Liver (tissue), 9 donors: ENCODE measurements around the gene BAHCC1. TPM values are rescaled to one million over a fixed set of nuclear protein-coding genes. Genes with fewer than 3 reads are reported as not detected.

Experiments used
- DNase-seq: peaks from one replicate; pipeline ENCODE4 v3.0.0-alpha.2; 2017; ENCODE audit warnings: low spot score
- H3K27ac ChIP-seq, 2 donors: one replicate each; pipeline ENCODE4 v1.7.0; 2013; ENCODE audit warnings: inconsistent platforms in 2 of 2, low read length in 2 of 2, control low read depth in 1 of 2, low read depth in 1 of 2, mild to moderate bottlenecking in 1 of 2
- H3K27me3 ChIP-seq, 4 donors: one replicate each; pipeline versions ENCODE4 v1.6.1 to v1.7.0; 2013; ENCODE audit warnings: low read length in 3 of 4, inconsistent platforms in 1 of 4, mild to moderate bottlenecking in 1 of 4, moderate library complexity in 1 of 4; ENCODE audit not compliant: control insufficient read depth in 4 of 4, insufficient read depth in 4 of 4
- H3K36me3 ChIP-seq, 4 donors: one replicate each; pipeline versions ENCODE4 v1.6.1 to v1.7.0; 2013; ENCODE audit warnings: low read length in 3 of 4, mild to moderate bottlenecking in 3 of 4, low read depth in 1 of 4, moderate library complexity in 1 of 4; ENCODE audit not compliant: control insufficient read depth in 4 of 4, insufficient read depth in 3 of 4
- H3K4me1 ChIP-seq, 4 donors: one replicate each; pipeline versions ENCODE4 v1.6.1 to v1.7.0; 2013; ENCODE audit warnings: low read length in 3 of 4, mild to moderate bottlenecking in 3 of 4, moderate library complexity in 1 of 4; ENCODE audit not compliant: control insufficient read depth in 4 of 4, insufficient read depth in 4 of 4
- H3K4me3 ChIP-seq, 3 donors: one replicate each; pipeline versions ENCODE4 v1.6.1 to v1.7.0; 2013; ENCODE audit warnings: low read length in 3 of 3, control low read depth in 1 of 3, low read depth in 1 of 3, mild to moderate bottlenecking in 1 of 3
- H3K9ac ChIP-seq, 2 donors: one replicate each; pipeline ENCODE4 v1.7.0; 2013; ENCODE audit warnings: low read length in 2 of 2, mild to moderate bottlenecking in 2 of 2, moderate library complexity in 2 of 2, control low read depth in 1 of 2, low read depth in 1 of 2
- H3K9me3 ChIP-seq, 4 donors: one replicate each; pipeline versions ENCODE4 v1.6.1 to v1.7.0; 2013; ENCODE audit warnings: low read length in 3 of 4; ENCODE audit not compliant: control insufficient read depth in 4 of 4
- EGR1 ChIP-seq, 2 donors: IDR thresholded peaks; 2 replicates each; pipeline ENCODE4 v1.6.1; 2016 to 2018; ENCODE audit warnings: antibody characterized with exemption in 2 of 2, low read depth in 2 of 2
- FOXA1 ChIP-seq: IDR thresholded peaks from 2 replicates; pipeline ENCODE4 v1.6.1; 2016; ENCODE audit warnings: antibody characterized with exemption
- GABPA ChIP-seq, 2 donors: IDR thresholded peaks in 1 of 2; conservative IDR thresholded peaks in 1 of 2; 2 replicates each; pipeline ENCODE4 v1.6.1; 2016; ENCODE audit warnings: antibody characterized with exemption in 2 of 2, mild to moderate bottlenecking in 1 of 2, moderate library complexity in 1 of 2
- HNF4A ChIP-seq, 2 donors: conservative IDR thresholded peaks; 2 replicates each; pipeline ENCODE4 v1.6.1; 2016; ENCODE audit warnings: antibody characterized with exemption in 2 of 2, mild to moderate bottlenecking in 2 of 2
- NR2F2 ChIP-seq: IDR thresholded peaks from 2 replicates; pipeline ENCODE4 v1.6.1; 2016; ENCODE audit warnings: antibody characterized with exemption
- RAD21 ChIP-seq, 2 donors: IDR thresholded peaks; 2 replicates each; pipeline ENCODE4 v1.6.1; 2016; ENCODE audit warnings: antibody characterized with exemption in 2 of 2, mild to moderate bottlenecking in 2 of 2
- RXRA ChIP-seq, 2 donors: IDR thresholded peaks; 2 replicates each; pipeline ENCODE4 v1.6.1; 2017 to 2018; ENCODE audit warnings: antibody characterized with exemption in 2 of 2, mild to moderate bottlenecking in 1 of 2
- TAF1 ChIP-seq: conservative IDR thresholded peaks from 2 replicates; pipeline ENCODE4 v1.6.1; 2016; ENCODE audit warnings: antibody characterized with exemption, mild to moderate bottlenecking
- WGBS: extraction: QIAGEN DNeasy Blood & Tissue Kit; methylation state at CpG from one replicate; pipeline ENCODE4 v1.1.7; 2013; 5-methylcytosine and 5-hydroxymethylcytosine counted together
- polyA plus RNA-seq, 2 donors: library from polyadenylated mRNA; stranded (reverse) in 1 of 2; unstranded in 1 of 2; fragments of 200-250 nt in 1 of 2; fragments of >200 nt in 1 of 2; fragmentation: Nextera tagmentation in 1 of 2; extraction: Ambion mirVana in 1 of 2; gene quantifications; one replicate each; pipeline versions ENCODE4 v1.2.1 to v1.2.3, GENCODE V29; 2013 to 2015
- total RNA-seq, 2 donors: library from RNA; depleted of rRNA; stranded (reverse); fragments of >200 nt; gene quantifications; one replicate each; pipeline ENCODE4 v1.2.3, GENCODE V29; 2014
- TF ChIP-seq, protein P1 (sequence below): fragments of 150-350 bp; IDR thresholded peaks from 2 replicates; pipeline ENCODE4 v1.5.1; 2017; ENCODE audit warnings: improper control_type of control experiment, low read depth, low read length; ENCODE audit not compliant: missing input control
- TF ChIP-seq, protein P2 (sequence below): IDR thresholded peaks from 2 replicates; pipeline ENCODE4 v1.6.1; 2016; ENCODE audit warnings: antibody characterized with exemption
- TF ChIP-seq, protein P3 (sequence below): IDR thresholded peaks from 2 replicates; pipeline ENCODE4 v1.6.1; 2016; ENCODE audit warnings: antibody characterized with exemption, mild to moderate bottlenecking
- donor health status: healthy.
- donor health status: healthy.
- donor health status: healthy.
- donor health status: healthy.
- donor health status: healthy.

Gene BAHCC1
- total and polyA plus RNA-seq, 4 donors: 0.76 to 3.9 (median 2.5) TPM

DNA sequence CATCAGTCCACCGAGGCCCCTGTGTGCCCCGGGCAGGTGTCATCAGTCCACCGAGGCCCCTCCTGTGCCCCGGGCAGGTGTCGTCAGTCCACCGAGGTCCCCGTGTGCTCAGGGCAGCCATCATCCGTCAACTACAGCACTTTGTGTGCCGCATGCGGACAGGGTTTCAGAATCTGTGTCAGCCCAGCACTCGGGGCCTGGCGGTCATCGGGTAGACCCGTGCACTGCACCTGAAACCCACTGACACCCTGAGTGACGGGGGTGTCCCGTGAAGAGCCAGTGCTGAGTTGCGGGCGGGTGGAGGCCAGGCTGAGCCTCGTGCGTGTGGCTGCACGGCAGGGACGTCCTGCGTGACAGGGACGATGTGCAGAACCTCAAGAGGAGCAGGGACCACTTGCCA lies 38.4 kb downstream of the BAHCC1 start:
- TF ChIP-seq EGR1 (IDR thresholded peaks at IDR 0.05; ENCODE audit: low read depth in 2 of 2) (no peak), GABPA (IDR thresholded peaks at IDR 0.05 in 1 of 2, conservative IDR thresholded peaks at IDR 0.05 in 1 of 2) (no peak), FOXA1 (no peak), RXRA (IDR thresholded peaks at IDR 0.05) (no peak)
- TF ChIP-seq, protein P1, sequence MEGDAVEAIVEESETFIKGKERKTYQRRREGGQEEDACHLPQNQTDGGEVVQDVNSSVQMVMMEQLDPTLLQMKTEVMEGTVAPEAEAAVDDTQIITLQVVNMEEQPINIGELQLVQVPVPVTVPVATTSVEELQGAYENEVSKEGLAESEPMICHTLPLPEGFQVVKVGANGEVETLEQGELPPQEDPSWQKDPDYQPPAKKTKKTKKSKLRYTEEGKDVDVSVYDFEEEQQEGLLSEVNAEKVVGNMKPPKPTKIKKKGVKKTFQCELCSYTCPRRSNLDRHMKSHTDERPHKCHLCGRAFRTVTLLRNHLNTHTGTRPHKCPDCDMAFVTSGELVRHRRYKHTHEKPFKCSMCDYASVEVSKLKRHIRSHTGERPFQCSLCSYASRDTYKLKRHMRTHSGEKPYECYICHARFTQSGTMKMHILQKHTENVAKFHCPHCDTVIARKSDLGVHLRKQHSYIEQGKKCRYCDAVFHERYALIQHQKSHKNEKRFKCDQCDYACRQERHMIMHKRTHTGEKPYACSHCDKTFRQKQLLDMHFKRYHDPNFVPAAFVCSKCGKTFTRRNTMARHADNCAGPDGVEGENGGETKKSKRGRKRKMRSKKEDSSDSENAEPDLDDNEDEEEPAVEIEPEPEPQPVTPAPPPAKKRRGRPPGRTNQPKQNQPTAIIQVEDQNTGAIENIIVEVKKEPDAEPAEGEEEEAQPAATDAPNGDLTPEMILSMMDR: no peak
- no peak for DNase-seq

DNA sequence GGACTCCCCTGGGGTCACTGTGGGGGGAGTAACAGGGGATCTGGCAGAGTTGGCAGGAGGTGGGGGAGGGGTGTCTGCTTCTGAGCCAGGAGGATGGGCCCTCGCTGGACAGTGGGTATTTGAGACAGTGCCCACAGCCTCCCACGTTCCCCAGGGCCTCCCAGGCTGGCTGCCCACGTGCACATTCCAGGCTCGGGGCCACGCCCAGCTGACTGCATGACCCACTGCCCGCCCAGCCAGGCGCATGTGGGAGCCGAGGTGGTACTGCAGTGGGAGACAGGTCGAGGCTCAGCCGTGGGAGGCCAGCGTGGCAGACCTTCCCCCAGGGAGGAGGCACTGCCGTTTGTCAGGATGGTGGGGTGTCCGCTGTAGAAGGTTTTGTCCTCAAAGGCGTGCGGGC lies 38.8 kb downstream of the BAHCC1 start:
- WGBS: 86% methylated on average over 15 of the region's 15 CpGs
- DNase-seq: no peak

More for the DNA sequence above, 38.4 kb downstream of the BAHCC1 start:
- Histone ChIP-seq H3K27me3 (no peaks in the 10 kb centered on the region), H3K9me3 (no peaks in the 10 kb centered on the region), H3K27ac (no peak overlapping the region), H3K4me3 (no peak overlapping the region), H3K9ac (no peak overlapping the region), H3K36me3 (no peaks in the 10 kb centered on the region), H3K4me1 (peaks cover 9 to 25% (median 18%) of the 10 kb centered on the region in 4 donors)
- 93% methylated on average over 24 of the region's 24 CpGs for WGBS

More for the DNA sequence above, 38.8 kb downstream of the BAHCC1 start:
- no peak overlapping the region for H3K9ac ChIP-seq
- no peak overlapping the region for H3K4me3 ChIP-seq
- H3K27ac ChIP-seq: no peak overlapping the region
- no peaks in the 10 kb centered on the region for H3K9me3 ChIP-seq
- H3K4me1 ChIP-seq: peaks cover 8 to 21% (median 14%) of the 10 kb centered on the region in 4 donors
- no peaks in the 10 kb centered on the region for H3K36me3 ChIP-seq
- TF ChIP-seq, protein P1: no peak
- TF ChIP-seq, protein P2, sequence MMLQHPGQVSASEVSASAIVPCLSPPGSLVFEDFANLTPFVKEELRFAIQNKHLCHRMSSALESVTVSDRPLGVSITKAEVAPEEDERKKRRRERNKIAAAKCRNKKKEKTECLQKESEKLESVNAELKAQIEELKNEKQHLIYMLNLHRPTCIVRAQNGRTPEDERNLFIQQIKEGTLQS: no peak
- no peak for TF ChIP-seq NR2F2
- TF ChIP-seq HNF4A (conservative IDR thresholded peaks at IDR 0.05): no peak
- TF ChIP-seq EGR1 (IDR thresholded peaks at IDR 0.05; ENCODE audit: low read depth in 2 of 2): no peak
- no peak for TF ChIP-seq RAD21 (IDR thresholded peaks at IDR 0.05)
- TF ChIP-seq, protein P3, sequence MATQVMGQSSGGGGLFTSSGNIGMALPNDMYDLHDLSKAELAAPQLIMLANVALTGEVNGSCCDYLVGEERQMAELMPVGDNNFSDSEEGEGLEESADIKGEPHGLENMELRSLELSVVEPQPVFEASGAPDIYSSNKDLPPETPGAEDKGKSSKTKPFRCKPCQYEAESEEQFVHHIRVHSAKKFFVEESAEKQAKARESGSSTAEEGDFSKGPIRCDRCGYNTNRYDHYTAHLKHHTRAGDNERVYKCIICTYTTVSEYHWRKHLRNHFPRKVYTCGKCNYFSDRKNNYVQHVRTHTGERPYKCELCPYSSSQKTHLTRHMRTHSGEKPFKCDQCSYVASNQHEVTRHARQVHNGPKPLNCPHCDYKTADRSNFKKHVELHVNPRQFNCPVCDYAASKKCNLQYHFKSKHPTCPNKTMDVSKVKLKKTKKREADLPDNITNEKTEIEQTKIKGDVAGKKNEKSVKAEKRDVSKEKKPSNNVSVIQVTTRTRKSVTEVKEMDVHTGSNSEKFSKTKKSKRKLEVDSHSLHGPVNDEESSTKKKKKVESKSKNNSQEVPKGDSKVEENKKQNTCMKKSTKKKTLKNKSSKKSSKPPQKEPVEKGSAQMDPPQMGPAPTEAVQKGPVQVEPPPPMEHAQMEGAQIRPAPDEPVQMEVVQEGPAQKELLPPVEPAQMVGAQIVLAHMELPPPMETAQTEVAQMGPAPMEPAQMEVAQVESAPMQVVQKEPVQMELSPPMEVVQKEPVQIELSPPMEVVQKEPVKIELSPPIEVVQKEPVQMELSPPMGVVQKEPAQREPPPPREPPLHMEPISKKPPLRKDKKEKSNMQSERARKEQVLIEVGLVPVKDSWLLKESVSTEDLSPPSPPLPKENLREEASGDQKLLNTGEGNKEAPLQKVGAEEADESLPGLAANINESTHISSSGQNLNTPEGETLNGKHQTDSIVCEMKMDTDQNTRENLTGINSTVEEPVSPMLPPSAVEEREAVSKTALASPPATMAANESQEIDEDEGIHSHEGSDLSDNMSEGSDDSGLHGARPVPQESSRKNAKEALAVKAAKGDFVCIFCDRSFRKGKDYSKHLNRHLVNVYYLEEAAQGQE: no peak
- no peak for TF ChIP-seq GABPA (IDR thresholded peaks at IDR 0.05 in 1 of 2, conservative IDR thresholded peaks at IDR 0.05 in 1 of 2)
- TF ChIP-seq RXRA (IDR thresholded peaks at IDR 0.05): no peak
- TF ChIP-seq TAF1: no peak
- H3K27me3 ChIP-seq: no peaks in the 10 kb centered on the region
